ENCODE data around the gene GMDS.

DNA sequence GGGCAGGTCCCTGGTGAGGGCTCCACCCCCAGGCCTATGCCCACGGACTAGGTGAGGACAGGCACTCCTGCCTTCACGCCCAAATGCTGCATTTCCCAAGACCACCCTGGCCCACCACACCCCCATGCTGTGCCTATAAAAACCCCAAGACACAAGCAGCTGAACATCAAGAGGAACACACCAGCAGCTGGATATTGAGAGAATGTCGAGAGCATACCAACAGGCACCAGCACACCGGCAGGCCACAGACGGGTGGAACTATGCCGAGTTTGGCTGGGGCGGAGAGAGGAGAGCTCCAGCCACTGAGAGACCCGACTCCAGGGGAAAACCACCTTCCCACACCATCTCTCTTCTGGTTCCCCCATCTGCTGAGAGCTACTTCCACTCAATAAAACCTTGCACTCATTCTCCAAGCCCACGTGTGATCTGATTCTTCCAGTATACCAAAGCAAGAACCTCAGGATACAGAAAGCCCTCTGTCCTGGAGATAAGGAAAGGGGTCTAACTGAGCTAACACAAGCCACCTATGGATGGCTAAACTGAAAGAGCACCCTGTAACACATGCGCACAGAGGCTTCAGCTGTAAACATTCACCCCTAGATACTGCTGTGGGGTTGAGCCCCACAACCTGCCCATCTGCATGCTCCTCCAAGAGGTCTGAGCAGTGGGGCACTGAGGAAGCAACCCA lies 319.5 kb downstream of the GMDS start:
- TF ChIP-seq EZH2 (IDR thresholded peaks at IDR 0.05; ENCODE audit: insufficient read depth, poor library complexity, severe bottlenecking) (no peak), EZH2phosphoT487 (IDR thresholded peaks at IDR 0.05; ENCODE audit: insufficient read depth, low read depth) (no peak)
